Kidney (tissue), 14 donors: Measurements from ENCODE around the gene GRK6. TPM values are rescaled to one million over a fixed set of nuclear protein-coding genes. Genes with fewer than 3 reads are reported as not detected.
A peak's percentile ranks its signal among the peaks of the same experiment; 100 is the strongest.

Source experiments
- DNase-seq, 5 donors: peaks; one replicate each; pipeline ENCODE4 v3.0.0-alpha.2; 2013 to 2020
- FAIRE-seq: peaks from 2 replicates; lab custom pipeline; 2012; peaks lifted over from hg19 to GRCh38; lab: Jason Lieb, UNC
- H3K27ac ChIP-seq, 2 donors: one replicate each; pipeline ENCODE4 v1.7.0; 2013; ENCODE audit warnings: low read depth in 2 of 2, low read length in 2 of 2, inconsistent platforms in 1 of 2
- H3K27me3 ChIP-seq: one replicate; pipeline ENCODE4 v1.7.1; 2013; ENCODE audit warnings: low read length, inconsistent platforms; ENCODE audit not compliant: control insufficient read depth, insufficient read depth
- H3K36me3 ChIP-seq, 3 donors: one replicate each; pipeline versions ENCODE4 v1.7.0 to v1.7.1; 2013; ENCODE audit warnings: low read length in 3 of 3, control low read depth in 1 of 3, inconsistent platforms in 1 of 3; ENCODE audit not compliant: insufficient read depth in 3 of 3, control insufficient read depth in 2 of 3
- H3K4me1 ChIP-seq, 3 donors: one replicate each; pipeline versions ENCODE4 v1.7.0 to v1.7.1; 2013; ENCODE audit warnings: low read length in 3 of 3, inconsistent platforms in 1 of 3, low read depth in 1 of 3; ENCODE audit not compliant: control insufficient read depth in 2 of 3, insufficient read depth in 2 of 3
- H3K4me3 ChIP-seq, 3 donors: one replicate each; pipeline versions ENCODE4 v1.7.0 to v1.8.1; 2013; ENCODE audit warnings: low read length in 3 of 3, control low read depth in 1 of 3, inconsistent platforms in 1 of 3
- H3K9ac ChIP-seq, 3 donors: one replicate each; pipeline versions ENCODE4 v1.7.0 to v1.7.1; 2013; ENCODE audit warnings: low read length in 3 of 3, control low read depth in 1 of 3, inconsistent platforms in 1 of 3
- H3K9me3 ChIP-seq, 3 donors: one replicate each; pipeline versions ENCODE4 v1.7.0 to v1.7.1; 2013; ENCODE audit warnings: low read length in 3 of 3, control low read depth in 1 of 3, inconsistent platforms in 1 of 3; ENCODE audit not compliant: control insufficient read depth in 2 of 3, insufficient read depth in 1 of 3
- intact Hi-C: fragments of 100-400 bp; cut with DNase I; formaldehyde crosslinking; loops from one replicate; pipeline ENCODE4 v1.11.1; 2022
- polyA plus RNA-seq: library from polyadenylated mRNA; stranded (reverse); fragments of 350-450 nt; fragmentation: Illumina TruSeq; extraction: RNeasy Lipid Tissue Mini Kit (QIAGEN cat#74804); gene quantifications from one replicate; pipeline ENCODE4 v1.2.3, GENCODE V29; 2014; ENCODE audit warnings: low read depth, low replicate concordance; ENCODE audit not compliant: insufficient read depth
- total RNA-seq: library from RNA; stranded (reverse); fragmentation: NEBNext Ultra II Directional; extraction: Animal tissue kit (Norgen Biotek cat#: 25700); gene quantifications from one replicate; pipeline ENCODE4 v1.2.1, GENCODE V29; 2021
- TF ChIP-seq, protein P1 (sequence below): IDR thresholded peaks from 3 replicates; pipeline ENCODE4 v1.5.1; 2012; ENCODE audit warnings: mild to moderate bottlenecking, moderate library complexity, borderline replicate concordance; ENCODE audit not compliant: insufficient read depth; ENCODE audit errors: extremely low read depth
- donor health status: control.
- donor health status: control.
- donor health status: control.
- donor health status: control.
- donor health status: control.
- donor health status: DM: yes; HTN: yes; CAD: no.
- donor health status: Normal renal cell carcinoma (clear cell type).

The GRK6 gene
- total and polyA plus RNA-seq, 2 donors from 2014 or later, result 9.6 to 37.8 TPM

DNA sequence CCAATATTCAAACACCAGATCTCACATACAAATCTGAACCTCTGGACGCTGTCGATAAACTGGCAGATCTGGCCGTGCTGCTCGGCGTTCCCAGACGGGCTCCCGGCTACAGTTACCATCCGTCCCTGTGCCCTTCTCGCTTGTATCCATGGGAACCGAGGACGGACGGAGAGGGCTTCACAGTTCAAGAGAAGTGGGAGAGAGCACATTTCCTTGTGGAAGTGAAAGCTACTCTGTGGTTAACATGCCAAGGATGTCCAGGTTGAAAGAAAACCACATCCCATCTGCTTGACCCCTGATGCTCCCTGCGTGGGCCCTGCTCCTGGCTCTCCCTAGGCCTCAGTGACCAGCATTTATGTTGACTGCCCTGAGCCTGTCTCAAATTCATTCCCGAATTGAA, 53.3 kb downstream of the GRK6 start:
- H3K9ac ChIP-seq, result no peak overlapping the region
- H3K27ac ChIP-seq, result no peak overlapping the region

DNA sequence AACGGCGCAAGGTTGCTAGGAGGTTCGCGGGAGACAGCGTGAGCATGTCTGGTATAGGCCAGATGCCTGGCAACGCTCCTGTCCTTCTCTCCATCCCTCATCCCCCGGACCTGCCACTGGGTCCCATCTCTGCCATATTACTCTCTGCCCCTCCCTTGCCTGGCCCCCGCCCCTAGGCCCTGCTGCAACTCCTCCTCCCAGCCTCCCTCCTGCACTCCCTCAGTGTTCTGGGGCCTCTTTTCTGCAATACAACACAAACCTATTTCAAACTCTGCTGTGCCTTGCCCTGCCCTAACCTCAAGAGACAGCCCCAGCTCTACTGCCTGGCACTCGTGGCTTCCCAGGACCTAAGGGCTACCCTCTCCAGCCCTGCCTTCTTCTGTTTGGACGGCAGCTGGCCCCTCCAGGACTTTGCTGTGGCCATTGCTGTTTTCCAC, 55.9 kb downstream of the GRK6 start:
- Histone ChIP-seq H3K9ac (no peak overlapping the region), H3K4me3 (no peak overlapping the region), H3K36me3 (no peaks in the 10 kb centered on the region), H3K4me1 (no peaks in the 10 kb centered on the region), H3K27ac (no peak overlapping the region), H3K27me3 (no peaks in the 10 kb centered on the region), H3K9me3 (no peaks in the 10 kb centered on the region)
- TF ChIP-seq, protein P1, sequence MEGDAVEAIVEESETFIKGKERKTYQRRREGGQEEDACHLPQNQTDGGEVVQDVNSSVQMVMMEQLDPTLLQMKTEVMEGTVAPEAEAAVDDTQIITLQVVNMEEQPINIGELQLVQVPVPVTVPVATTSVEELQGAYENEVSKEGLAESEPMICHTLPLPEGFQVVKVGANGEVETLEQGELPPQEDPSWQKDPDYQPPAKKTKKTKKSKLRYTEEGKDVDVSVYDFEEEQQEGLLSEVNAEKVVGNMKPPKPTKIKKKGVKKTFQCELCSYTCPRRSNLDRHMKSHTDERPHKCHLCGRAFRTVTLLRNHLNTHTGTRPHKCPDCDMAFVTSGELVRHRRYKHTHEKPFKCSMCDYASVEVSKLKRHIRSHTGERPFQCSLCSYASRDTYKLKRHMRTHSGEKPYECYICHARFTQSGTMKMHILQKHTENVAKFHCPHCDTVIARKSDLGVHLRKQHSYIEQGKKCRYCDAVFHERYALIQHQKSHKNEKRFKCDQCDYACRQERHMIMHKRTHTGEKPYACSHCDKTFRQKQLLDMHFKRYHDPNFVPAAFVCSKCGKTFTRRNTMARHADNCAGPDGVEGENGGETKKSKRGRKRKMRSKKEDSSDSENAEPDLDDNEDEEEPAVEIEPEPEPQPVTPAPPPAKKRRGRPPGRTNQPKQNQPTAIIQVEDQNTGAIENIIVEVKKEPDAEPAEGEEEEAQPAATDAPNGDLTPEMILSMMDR, result no peak
- FAIRE-seq (no peak), DNase-seq (peak in 1 of 5 donors; percentile 73)
- intact Hi-C loops, result no loop called here

More for the DNA sequence above, 53.3 kb downstream of the GRK6 start:
- Histone ChIP-seq H3K4me3 (no peak overlapping the region), H3K4me1 (no peaks in the 10 kb centered on the region), H3K9me3 (no peaks in the 10 kb centered on the region), H3K27me3 (no peaks in the 10 kb centered on the region), H3K36me3 (no peaks in the 10 kb centered on the region)
- TF ChIP-seq, protein P1, result no peak
- peak in 4 of 5 donors; percentile 70 to 85 (median 81) for DNase-seq
- intact Hi-C loops, result no loop called here
- no peak for FAIRE-seq

DNA sequence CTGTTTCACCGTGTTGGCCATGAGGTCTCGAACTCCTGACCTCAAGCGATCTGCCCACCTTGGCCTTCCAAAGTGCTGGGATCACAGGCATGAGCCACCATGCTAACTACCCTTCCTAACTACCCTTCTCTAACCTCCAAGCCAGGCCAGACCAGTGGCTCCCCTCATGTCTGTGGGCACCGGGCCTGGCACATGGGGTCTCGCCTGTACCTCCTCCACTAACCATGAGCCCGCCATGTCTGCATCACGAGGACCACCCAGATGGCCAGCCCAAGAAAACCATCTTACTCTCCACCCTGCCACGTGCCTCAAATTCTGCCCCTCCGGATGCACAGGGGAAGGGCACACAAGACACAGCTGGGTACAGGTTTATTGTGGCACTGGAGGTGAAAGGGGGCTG, 56.6 kb downstream of the GRK6 start:
- Histone ChIP-seq H3K9ac (no peak overlapping the region), H3K27ac (no peak overlapping the region), H3K27me3 (no peaks in the 10 kb centered on the region), H3K9me3 (no peaks in the 10 kb centered on the region), H3K4me3 (no peak overlapping the region), H3K4me1 (no peaks in the 10 kb centered on the region), H3K36me3 (no peaks in the 10 kb centered on the region)
- FAIRE-seq (no peak), DNase-seq (peak in 1 of 5 donors; percentile 61)
- intact Hi-C loops, result no loop called here
- TF ChIP-seq, protein P1, result no peak
